H9 (cell line): ENCODE data around the gene LYPD6. TPM values are rescaled to one million over a fixed set of nuclear protein-coding genes. Genes with fewer than 3 reads are reported as not detected.

Experiments used
- DNase-seq: peaks from one replicate; pipeline ENCODE4 v3.0.0-alpha.2; 2017
- H2AFZ ChIP-seq: one replicate; pipeline ENCODE4 v1.6.1; 2013; ENCODE audit warnings: mild to moderate bottlenecking, low read length, control low read depth, moderate library complexity
- H2AK5ac ChIP-seq: 2 replicates; pipeline ENCODE4 v1.6.1; 2013; ENCODE audit warnings: low read length, control low read depth, mixed read lengths; ENCODE audit not compliant: insufficient read length
- H2BK120ac ChIP-seq: one replicate; pipeline ENCODE4 v1.6.1; 2013; ENCODE audit warnings: low read depth, mild to moderate bottlenecking, low read length, control low read depth, inconsistent platforms; ENCODE audit not compliant: poor library complexity, severe bottlenecking
- H2BK12ac ChIP-seq: 2 replicates; pipeline ENCODE4 v1.6.1; 2013; ENCODE audit warnings: low read length, control low read depth, mixed read lengths, low read depth; ENCODE audit not compliant: insufficient read length
- H2BK15ac ChIP-seq: 2 replicates; pipeline ENCODE4 v1.6.1; 2013; ENCODE audit warnings: low read depth, low read length, control low read depth
- H2BK20ac ChIP-seq: one replicate; pipeline ENCODE4 v1.6.1; 2013; ENCODE audit warnings: low read depth, mild to moderate bottlenecking, low read length, control low read depth, inconsistent platforms; ENCODE audit not compliant: poor library complexity, severe bottlenecking
- H2BK5ac ChIP-seq: 2 replicates; pipeline ENCODE4 v1.6.1; 2013; ENCODE audit warnings: low read length, control low read depth, mixed read lengths; ENCODE audit not compliant: insufficient read length
- H3K14ac ChIP-seq: 2 replicates; pipeline ENCODE4 v1.6.1; 2013; ENCODE audit warnings: low read length, control low read depth; ENCODE audit not compliant: insufficient read depth
- H3K18ac ChIP-seq: 2 replicates; pipeline ENCODE4 v1.6.1; 2013; ENCODE audit warnings: low read depth, mild to moderate bottlenecking, mixed read lengths, low read length, control low read depth; ENCODE audit not compliant: insufficient read length
- H3K23ac ChIP-seq: 2 replicates; pipeline ENCODE4 v1.6.1; 2013; ENCODE audit warnings: low read length, control low read depth, mixed read lengths, low read depth; ENCODE audit not compliant: insufficient read length
- H3K23me2 ChIP-seq: 2 replicates; pipeline ENCODE4 v1.6.1; 2013; ENCODE audit warnings: low read depth, mild to moderate bottlenecking, mixed read lengths, low read length, control low read depth; ENCODE audit not compliant: insufficient read length, poor library complexity, severe bottlenecking
- H3K27ac ChIP-seq: 2 replicates; pipeline ENCODE4 v1.5.1; 2013; ENCODE audit warnings: low read length, control low read depth, mixed read lengths, low read depth; ENCODE audit not compliant: insufficient read length
- H3K27me3 ChIP-seq: 2 replicates; pipeline ENCODE4 v1.6.1; 2013; ENCODE audit warnings: low read length, control low read depth, inconsistent platforms; ENCODE audit not compliant: insufficient read depth
- H3K4ac ChIP-seq: 2 replicates; pipeline ENCODE4 v1.6.1; 2013; ENCODE audit warnings: low read depth, mild to moderate bottlenecking, control low read depth, inconsistent platforms, low read length, moderate library complexity
- H3K4me1 ChIP-seq: 2 replicates; pipeline ENCODE4 v1.6.1; 2013; ENCODE audit warnings: low read length, control low read depth, inconsistent platforms; ENCODE audit not compliant: insufficient read depth
- H3K4me2 ChIP-seq: 2 replicates; pipeline ENCODE4 v1.6.1; 2013; ENCODE audit warnings: low read length, control low read depth, mixed read lengths; ENCODE audit not compliant: insufficient read length, insufficient read depth
- H3K56ac ChIP-seq: 2 replicates; pipeline ENCODE4 v1.6.1; 2013; ENCODE audit warnings: low read depth, mild to moderate bottlenecking, mixed read lengths, low read length, control low read depth; ENCODE audit not compliant: insufficient read length
- H3K79me1 ChIP-seq: 2 replicates; pipeline ENCODE4 v1.6.1; 2013; ENCODE audit warnings: low read depth, mild to moderate bottlenecking, moderate library complexity, low read length, control low read depth, inconsistent platforms; ENCODE audit not compliant: insufficient read depth, poor library complexity, severe bottlenecking
- H3K79me2 ChIP-seq: 2 replicates; pipeline ENCODE4 v1.6.1; 2013; ENCODE audit warnings: low read length, control low read depth, inconsistent platforms; ENCODE audit not compliant: insufficient read depth
- H3K9ac ChIP-seq: 2 replicates; pipeline ENCODE4 v1.6.1; 2013; ENCODE audit warnings: low read length, control low read depth, mixed read lengths; ENCODE audit not compliant: insufficient read length; ENCODE audit errors: extremely low read depth
- H3K9me3 ChIP-seq: one replicate; pipeline ENCODE4 v1.6.1; 2013; ENCODE audit warnings: low read depth, low read length, inconsistent platforms; ENCODE audit not compliant: control insufficient read depth
- H3T11ph ChIP-seq: one replicate; pipeline ENCODE4 v1.6.1; 2013; ENCODE audit warnings: mild to moderate bottlenecking, low read length, control low read depth, inconsistent platforms
- H4K20me1 ChIP-seq: one replicate; pipeline ENCODE4 v1.6.1; 2013; ENCODE audit not compliant: control insufficient read depth, insufficient read length, insufficient read depth
- H4K5ac ChIP-seq: 2 replicates; pipeline ENCODE4 v1.6.1; 2013; ENCODE audit warnings: low read depth, mild to moderate bottlenecking, mixed read lengths, low read length, control low read depth; ENCODE audit not compliant: insufficient read length
- H4K8ac ChIP-seq: replicated peaks from 2 replicates; pipeline ENCODE4 v1.6.1; 2013; ENCODE audit warnings: low read length, control low read depth, mixed read lengths, low read depth; ENCODE audit not compliant: insufficient read length
- H4K91ac ChIP-seq: 2 replicates; pipeline ENCODE4 v1.6.1; 2013; ENCODE audit warnings: low read depth, mild to moderate bottlenecking, moderate library complexity, mixed read lengths, low read length, control low read depth; ENCODE audit not compliant: insufficient read length
- H3K27ac Mint-ChIP-seq, 3 experiments: 2 replicates in 2 of 3; 3 replicates in 1 of 3; pipeline ENCODE4 v1.8.0; 2020 to 2021; ENCODE audit warnings: mixed read lengths in 3 of 3, mild to moderate bottlenecking in 1 of 3, moderate library complexity in 1 of 3
- H3K27me3 Mint-ChIP-seq: 2 replicates; pipeline ENCODE4 v1.8.0; 2021; ENCODE audit warnings: low read depth, mild to moderate bottlenecking, moderate library complexity, mixed read lengths
- H3K36me3 Mint-ChIP-seq, 3 experiments: 2 replicates in 2 of 3; 3 replicates in 1 of 3; pipeline ENCODE4 v1.8.0; 2020 to 2021; ENCODE audit warnings: low read depth in 3 of 3, mixed read lengths in 3 of 3; ENCODE audit not compliant: insufficient read depth in 1 of 3
- H3K4me1 Mint-ChIP-seq, 2 experiments: 2 replicates each; pipeline ENCODE4 v1.8.0; 2020; ENCODE audit warnings: mixed read lengths in 2 of 2
- H3K4me3 Mint-ChIP-seq, 2 experiments: 2 replicates in 1 of 2; 3 replicates in 1 of 2; pipeline ENCODE4 v1.8.0; 2020 to 2021; ENCODE audit warnings: mild to moderate bottlenecking in 2 of 2, mixed read lengths in 2 of 2, moderate library complexity in 1 of 2
- H3K9me3 Mint-ChIP-seq, 2 experiments: 2 replicates in 1 of 2; 3 replicates in 1 of 2; pipeline ENCODE4 v1.8.0; 2020; ENCODE audit warnings: mild to moderate bottlenecking in 2 of 2, mixed read lengths in 2 of 2, moderate library complexity in 1 of 2
- CTCF ChIP-seq: fragments of 200-600 bp; sonication (generic); conservative IDR thresholded peaks from 3 replicates; pipeline ENCODE4 v1.8.0; 2021; ENCODE audit warnings: antibody characterized with exemption, mild to moderate bottlenecking
- WGBS: extraction: QIAGEN DNeasy Blood & Tissue Kit; methylation state at CpG from one replicate; pipeline ENCODE4 v1.1.7; 2013; ENCODE audit warnings: missing lambda C conversion rate, low lambda C conversion rate, mixed read lengths; ENCODE audit not compliant: insufficient read length; ENCODE audit errors: extremely low coverage; 5-methylcytosine and 5-hydroxymethylcytosine counted together
- total RNA-seq: library from RNA; stranded (reverse); gene quantifications from 2 replicates; pipeline ENCODE4 v1.2.1, GENCODE V29; 2021

The LYPD6 gene
- total RNA-seq, 1 experiment from 2014 or later = 3.0 TPM

DNA sequence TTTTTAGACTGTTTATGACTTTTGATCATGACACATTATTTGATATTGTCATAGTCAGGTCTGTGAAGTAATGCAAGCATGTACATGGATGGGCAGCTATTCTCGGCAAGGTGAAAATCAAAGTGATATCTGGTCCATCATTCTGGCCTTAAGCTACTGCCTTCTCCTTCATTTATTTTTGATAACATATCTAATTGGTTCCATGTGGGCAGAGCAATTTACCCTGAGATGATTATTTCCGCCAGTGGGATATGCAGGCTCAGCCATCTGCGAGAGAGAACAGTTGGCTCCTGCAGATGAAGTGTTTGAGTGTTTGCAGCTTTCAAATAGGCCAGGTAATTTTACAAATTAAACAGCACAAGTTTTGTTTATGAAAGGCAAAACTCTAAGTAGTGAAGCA is 116.4 kb downstream of the LYPD6 start:
- Histone ChIP-seq H3K27ac (no peak overlapping the region), H3K4ac (no peak overlapping the region), H3K27me3 (peaks cover 10% of the 10 kb centered on the region), H3K23ac (no peak overlapping the region), H3K14ac (no peak overlapping the region), H4K20me1 (no peaks in the 10 kb centered on the region), H3K56ac (no peak overlapping the region), H4K5ac (no peak overlapping the region), H3K9ac (no peak overlapping the region), H3K23me2 (peaks cover under 1% of the 10 kb centered on the region), H3K4me2 (no peak overlapping the region), H2BK120ac (no peak overlapping the region), H2BK5ac (no peak overlapping the region), H3K79me1 (no peaks in the 10 kb centered on the region), H3K9me3 (no peaks in the 10 kb centered on the region), H2BK20ac (no peak overlapping the region), H2AK5ac (no peak overlapping the region), H4K91ac (no peak overlapping the region), H3K4me1 (no peaks in the 10 kb centered on the region), H3T11ph (no peak overlapping the region), H2BK12ac (no peak overlapping the region), H3K79me2 (no peaks in the 10 kb centered on the region), H4K8ac (no peak overlapping the region), H2AFZ (no peak overlapping the region), H3K18ac (no peak overlapping the region), H2BK15ac (no peak overlapping the region)
- peaks cover 16% of the 10 kb centered on the region for H3K27me3 Mint-ChIP-seq
- H3K4me1 Mint-ChIP-seq = peaks cover 18 to 20% of the 10 kb centered on the region in 2 experiments
- no peaks in the 10 kb centered on the region; a peak in 3 of 7 replicates for H3K36me3 Mint-ChIP-seq
- TF ChIP-seq CTCF = no peak
- DNase-seq = no peak
- no peaks in the 10 kb centered on the region for H3K9me3 Mint-ChIP-seq
- no peak overlapping the region for H3K27ac Mint-ChIP-seq
- WGBS = no CpG with 5 or more reads among the region's 3 CpGs
- H3K4me3 Mint-ChIP-seq = no peak overlapping the region
